HG02678 (cell line): ENCODE data around the gene FBXL4.

Source experiments
- ATAC-seq: cut with Tn5 transposase; IDR thresholded peaks from one replicate; pipeline ENCODE4 v1.9.1; 2021; ENCODE audit warnings: mild to moderate bottlenecking, moderate library complexity; ENCODE audit not compliant: unreplicated experiment

Gene FBXL4

DNA sequence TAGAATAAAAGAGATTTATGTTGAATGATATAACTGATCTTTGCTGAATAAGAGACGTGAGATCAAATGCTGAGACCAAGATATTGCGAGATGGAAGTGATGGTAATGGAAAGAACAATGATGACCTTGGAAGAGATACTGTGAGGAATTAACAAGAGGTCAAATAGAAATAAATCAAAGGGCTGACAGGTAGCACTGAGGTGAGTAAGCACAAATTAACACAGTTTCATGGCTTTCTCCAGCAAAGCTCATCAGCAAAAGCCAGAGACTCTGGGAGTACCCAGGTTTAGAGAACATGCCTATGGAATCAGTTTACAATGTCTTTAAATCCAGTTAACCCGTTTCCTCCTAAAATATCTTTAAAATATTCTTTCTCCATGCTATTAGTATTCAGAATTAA, 60.1 kb downstream of the FBXL4 start:
- no peak for ATAC-seq

GRCh38 chr6:98885330-98885729, 62.4 kb downstream of the FBXL4 start:
- ATAC-seq: no peak

GRCh38 chr6:98880486-98880885, 67.3 kb downstream of the FBXL4 start:
- ATAC-seq: peak; percentile 96

DNA sequence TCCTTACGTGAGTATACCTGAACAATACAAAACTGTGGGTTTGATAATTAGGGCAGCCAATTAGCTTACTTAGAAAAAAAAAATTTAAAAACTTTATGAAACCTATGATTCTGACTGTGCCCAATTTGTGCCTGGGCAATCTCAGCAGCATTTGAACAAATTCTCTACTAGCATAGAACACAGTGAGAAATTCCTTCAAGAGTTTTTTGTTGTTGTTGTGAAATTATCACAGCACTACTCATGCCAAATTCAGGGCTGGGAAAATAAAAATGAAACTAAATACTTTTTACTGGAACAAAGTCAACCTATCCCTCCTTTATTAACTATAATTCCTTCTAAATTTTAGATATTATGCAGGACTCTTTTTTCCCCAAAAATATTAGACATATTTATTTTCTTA, 70.5 kb downstream of the FBXL4 start:
- ATAC-seq: no peak

GRCh38 chr6:98875375-98875774, 72.4 kb downstream of the FBXL4 start:
- no peak for ATAC-seq

DNA sequence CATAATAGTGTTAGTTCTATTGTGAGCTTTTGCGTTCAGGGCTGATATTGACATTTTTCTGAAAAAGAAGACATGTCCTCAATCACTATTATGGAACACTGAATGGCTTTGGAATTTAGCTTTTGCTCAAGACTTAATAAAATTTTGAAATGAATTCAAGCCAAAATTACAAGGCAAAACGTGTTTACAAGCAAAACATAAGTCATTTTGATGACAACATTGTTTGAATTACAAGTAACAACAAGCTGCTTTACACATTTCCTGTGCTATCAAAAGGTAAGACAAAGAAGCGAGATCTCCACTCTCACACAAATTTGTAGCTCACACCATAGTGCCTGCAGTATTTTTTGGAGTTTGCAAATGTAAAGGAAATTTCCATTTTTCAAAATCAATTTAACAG, 75.9 kb downstream of the FBXL4 start:
- no peak for ATAC-seq

DNA sequence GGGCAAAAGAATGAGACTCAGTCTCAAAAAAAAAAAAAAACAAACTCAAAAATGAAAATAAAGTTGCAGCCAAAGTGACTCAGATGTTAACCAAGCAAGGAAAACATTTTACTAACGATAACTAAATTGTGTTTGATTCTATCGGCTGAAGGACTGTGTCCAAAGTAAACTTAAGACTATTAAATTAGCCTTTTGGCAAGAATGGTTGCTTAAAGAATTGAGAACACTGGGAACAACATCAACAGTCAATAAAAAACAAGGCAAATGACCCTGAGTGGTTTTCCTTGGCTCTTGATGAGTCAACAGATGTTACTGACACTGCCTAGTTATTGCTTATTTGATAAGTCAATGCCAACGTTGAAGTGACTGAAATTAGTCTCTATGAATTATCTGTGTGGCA, 76.7 kb downstream of the FBXL4 start:
- no peak for ATAC-seq

GRCh38 chr6:98864497-98864896, 83.2 kb downstream of the FBXL4 start:
- no peak for ATAC-seq

- no peak for ATAC-seq
Measured at GRCh38 chr6:98848539-98849242, 99.1 kb downstream of the FBXL4 start.

- peak; percentile 58 for ATAC-seq
Measured at GRCh38 chr6:98847779-98848538, 99.8 kb downstream of the FBXL4 start.

DNA sequence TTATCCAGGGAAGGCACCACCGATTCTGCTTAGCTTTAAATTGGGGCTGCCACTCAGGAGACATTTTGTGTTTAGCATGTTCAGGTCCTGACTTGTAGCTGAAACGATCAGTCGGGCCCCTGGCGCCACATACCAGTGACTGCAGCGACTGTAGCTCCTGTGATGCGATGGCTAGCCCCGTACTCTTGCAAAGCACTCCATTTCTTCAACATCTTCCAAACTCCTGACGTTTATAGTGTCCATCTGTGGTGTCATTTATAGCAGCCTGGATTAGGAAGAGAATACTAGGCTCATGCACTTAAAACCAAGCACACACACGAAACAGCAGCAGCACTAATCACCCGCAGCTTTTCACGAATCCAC, 100.3 kb downstream of the FBXL4 start:
- ATAC-seq: no peak

GRCh38 chr6:98846021-98846380, 101.7 kb downstream of the FBXL4 start:
- no peak for ATAC-seq

DNA sequence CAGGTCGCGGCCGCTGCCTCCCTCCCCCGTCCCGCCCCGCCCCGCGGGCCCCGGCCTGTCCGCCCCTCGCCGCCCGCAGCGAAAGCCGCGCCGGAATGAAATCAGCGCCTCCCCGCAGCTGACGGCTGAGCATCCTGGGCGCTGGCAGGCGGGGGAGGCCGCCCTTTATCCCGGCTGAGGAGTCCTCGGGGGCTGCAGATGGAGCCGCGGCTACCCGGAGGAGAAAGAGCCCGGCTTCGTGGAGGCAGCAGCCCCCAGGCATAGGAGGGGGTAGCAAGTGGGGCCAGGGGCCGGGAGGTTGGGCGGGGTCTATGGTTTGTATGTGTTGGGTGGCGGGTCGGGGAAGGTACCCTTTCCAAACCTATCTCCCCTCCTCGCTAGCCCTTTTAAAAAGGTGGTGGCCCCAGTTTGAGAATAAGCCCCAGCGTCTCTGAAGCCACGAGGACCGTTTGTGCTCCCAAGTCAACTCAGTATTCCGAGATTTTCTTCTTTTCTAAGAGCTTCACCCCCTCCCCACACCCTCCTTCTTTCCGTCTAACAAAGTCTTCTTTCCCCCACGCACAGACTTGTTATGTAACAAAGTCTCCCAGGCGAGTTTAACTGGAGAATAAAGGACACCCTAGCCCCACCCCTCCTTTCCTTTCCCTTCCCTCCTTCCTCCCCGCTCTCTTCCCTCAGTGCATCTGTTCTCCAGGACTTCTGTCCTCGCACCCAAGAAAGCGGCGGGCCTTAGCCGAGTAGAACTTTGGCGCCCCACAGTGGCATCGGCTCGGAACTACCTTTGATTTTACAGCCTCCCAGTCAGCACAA, 102.3 kb downstream of the FBXL4 start:
- peak; percentile 57 for ATAC-seq

DNA sequence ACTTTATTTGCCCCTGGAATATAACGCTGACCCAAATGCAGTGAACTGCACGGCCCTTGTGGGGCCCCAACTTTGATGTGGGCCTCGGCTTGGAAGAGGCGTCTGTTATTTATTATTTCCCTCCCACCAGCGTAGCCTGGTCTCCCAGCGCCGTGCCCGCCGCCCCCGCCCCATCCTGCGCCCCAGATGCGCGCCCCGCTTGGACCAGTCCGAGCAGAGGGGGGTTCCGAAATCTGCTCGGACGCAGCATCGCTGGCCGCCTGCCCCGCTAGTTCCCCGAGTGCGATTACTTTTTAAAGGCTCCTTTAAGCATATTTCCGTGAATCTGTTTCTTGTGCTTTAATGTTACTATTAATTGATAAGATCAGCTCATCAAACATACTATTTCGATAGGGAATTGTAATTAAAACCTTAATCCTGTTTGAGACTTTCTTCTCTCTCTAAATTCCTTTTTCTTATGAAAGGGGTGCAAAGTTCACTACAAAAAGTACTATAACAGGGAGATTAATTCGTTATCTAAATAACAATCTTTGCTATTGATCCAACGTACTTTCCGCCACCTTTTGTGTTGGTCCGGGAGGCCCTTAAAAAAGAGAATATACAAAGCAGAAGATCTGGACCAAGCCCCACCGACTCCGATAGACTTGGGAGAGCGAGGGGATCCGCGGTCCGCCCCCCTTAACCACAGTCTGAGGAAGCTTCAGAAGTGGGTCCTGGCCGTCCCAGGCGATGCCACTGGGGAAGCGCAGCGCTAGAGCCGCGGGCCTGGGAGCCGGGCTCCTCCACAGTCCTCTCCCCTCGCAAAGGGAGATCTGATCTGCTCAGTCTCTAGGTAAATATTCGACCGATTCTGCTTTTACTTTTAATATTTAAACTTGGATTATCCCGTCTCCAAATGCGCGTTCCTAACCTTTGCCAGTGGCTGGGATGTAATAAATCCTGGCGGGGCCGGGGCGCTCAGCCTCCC, 103.2 kb downstream of the FBXL4 start:
- ATAC-seq: no peak

GRCh38 chr6:98843271-98844243, 104.2 kb downstream of the FBXL4 start:
- no peak for ATAC-seq

- no peak for ATAC-seq
Measured at GRCh38 chr6:98842342-98843180, 105.2 kb downstream of the FBXL4 start.

GRCh38 chr6:98841621-98842341, 106.0 kb downstream of the FBXL4 start:
- no peak for ATAC-seq

DNA sequence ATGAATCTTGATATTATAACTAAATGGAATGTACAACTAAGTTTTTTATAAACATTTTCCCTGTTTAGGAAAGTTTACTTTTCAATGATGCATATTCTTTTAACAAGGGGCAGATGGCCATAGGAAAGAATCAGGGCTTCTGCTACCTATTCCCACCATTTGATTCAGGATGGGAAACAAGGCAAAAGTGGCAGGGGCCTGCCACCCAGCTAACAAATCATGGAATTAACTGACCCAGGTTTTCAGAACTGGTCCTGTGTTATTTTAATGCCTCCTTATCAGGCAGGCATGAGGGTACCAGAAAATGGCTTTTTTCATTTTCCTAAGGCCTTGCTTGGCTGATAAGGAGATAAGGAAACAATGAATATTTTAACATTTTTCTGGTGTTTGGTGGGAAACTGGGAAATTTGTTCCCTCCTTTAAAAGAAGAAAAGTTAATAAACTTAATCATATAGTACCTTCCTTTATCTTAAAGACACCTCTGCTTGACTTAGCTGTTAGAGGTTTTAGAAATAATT, 106.7 kb downstream of the FBXL4 start:
- ATAC-seq: no peak
